ENCODE data around the gene SYCP2L. TPM values are rescaled to one million over a fixed set of nuclear protein-coding genes. Genes with fewer than 3 reads are reported as not detected.

The SYCP2L gene
- total and polyA plus RNA-seq, 2 of the 8 experiments (the other 6 are each of a cell fraction or from before 2014, with no cell fraction given): 1.7 to 4.2 TPM

- Histone ChIP-seq H2BK5ac (ENCODE audit: low read depth, low read length) (no peak overlapping the region), H4K5ac (ENCODE audit: insufficient read length, low read depth, low read length) (no peak overlapping the region), H3K79me2 (ENCODE audit: control insufficient read depth in 1 of 2, insufficient read depth in 2 of 2, low read length in 2 of 2) (no peaks in the 10 kb centered on the region), H3K27me3 (replicated peaks in 1 of 4; ENCODE audit: control insufficient read depth in 3 of 4, extremely low read depth in 1 of 4, insufficient read depth in 3 of 4, low read length in 3 of 4) (no peaks in the 10 kb centered on the region), H3K4me2 (ENCODE audit: insufficient read depth in 1 of 2, low read depth in 2 of 2, low read length in 2 of 2) (peak overlapping the region in 1 of 2 experiments; percentile 46; a peak in 1 of 4 replicates), H2BK12ac (ENCODE audit: low read depth, low read length) (no peak overlapping the region), H3K4ac (replicated peaks; ENCODE audit: insufficient read length, low read depth, low read length) (no peak overlapping the region), H3K4me1 (replicated peaks in 1 of 4; ENCODE audit: control insufficient read depth in 3 of 4, insufficient read depth in 4 of 4, low read length in 3 of 4) (peaks cover 0 to 3% (median under 1%) of the 10 kb centered on the region in 4 experiments; a peak in 2 of 7 replicates), H2BK120ac (replicated peaks; ENCODE audit: low read depth, low read length) (no peak overlapping the region), H3K4me3 (ENCODE audit: extremely low read depth in 1 of 4, insufficient read depth in 2 of 4, low read depth in 3 of 4, low read length in 4 of 4) (no peak overlapping the region), H3K9ac (replicated peaks in 1 of 4; ENCODE audit: extremely low read depth in 1 of 4, low read depth in 3 of 4, low read length in 3 of 4) (no peak overlapping the region), H3K23ac (ENCODE audit: insufficient read length) (no peak overlapping the region), H4K8ac (ENCODE audit: extremely low read depth, insufficient read depth, low read length) (no peak overlapping the region), H3K79me1 (ENCODE audit: low read depth, low read length) (no peaks in the 10 kb centered on the region), H2BK20ac (ENCODE audit: low read length) (no peak overlapping the region), H4K20me1 (replicated peaks in 1 of 2; ENCODE audit: control insufficient read depth in 1 of 2, insufficient read depth in 2 of 2, low read length in 2 of 2) (no peaks in the 10 kb centered on the region), H2BK15ac (ENCODE audit: low read length) (no peak overlapping the region), H3K14ac (ENCODE audit: insufficient read length) (no peak overlapping the region), H4K91ac (replicated peaks; ENCODE audit: insufficient read length, low read length) (no peak overlapping the region), H3K23me2 (ENCODE audit: low read depth, low read length) (no peaks in the 10 kb centered on the region), H3K56ac (replicated peaks; ENCODE audit: insufficient read length, low read depth, low read length) (no peak overlapping the region), H3K36me3 (ENCODE audit: control insufficient read depth in 2 of 4, insufficient read depth in 4 of 4, low read length in 3 of 4) (no peaks in the 10 kb centered on the region), H3K18ac (ENCODE audit: extremely low read depth, low read length) (no peak overlapping the region), H2AFZ (ENCODE audit: low read length) (no peak overlapping the region), H3K9me3 (ENCODE audit: insufficient read depth in 2 of 2, low read depth in 1 of 2, low read length in 1 of 2) (no peaks in the 10 kb centered on the region), H3K27ac (ENCODE audit: low read depth, low read length) (no peak overlapping the region), H2AK5ac (ENCODE audit: low read depth, low read length) (no peak overlapping the region)
- no peak for DNase-seq (ENCODE audit: low read depth in 1 of 2, low spot score in 2 of 2)
- CTCF ChIA-PET (ENCODE audit: partially characterized antibody): interaction anchor here (1.6 kb wide), 1 partner anchor 60 kb away, joined by 4 read pairs; no protein-coding TSS in a partner anchor
- TF ChIP-seq KDM5A (IDR thresholded peaks at IDR 0.05; ENCODE audit: low read length) (no peak), YY1 (IDR thresholded peaks at IDR 0.05; ENCODE audit: low read depth, low read length) (peak; percentile 55; the same call in 1 of the 2 replicates), MAX (IDR thresholded peaks at IDR 0.05) (0 out of 2 replicates have a peak, but pooled peaks have one; percentile 36), ZNF274 (IDR thresholded peaks at IDR 0.05; ENCODE audit: borderline replicate concordance, extremely low read depth, low read length) (no peak), TEAD4 (IDR thresholded peaks at IDR 0.05; ENCODE audit: low read depth, low read length) (peak; percentile 85), HDAC2 (IDR thresholded peaks at IDR 0.05; ENCODE audit: borderline replicate concordance in 1 of 2, low read depth in 2 of 2, low read length in 2 of 2) (peak in 1 of 2 experiments; percentile 29; a peak in 1 of 4 replicates), KDM1A (IDR thresholded peaks at IDR 0.05; ENCODE audit: borderline replicate concordance, low read length) (peak; percentile 83)
- WGBS, 2 experiments (ENCODE audit: extremely low coverage in 1 of 2, insufficient coverage in 1 of 2, insufficient read length in 1 of 2, insufficient replicate concordance in 2 of 2, low coverage in 1 of 2, low lambda C conversion rate in 2 of 2, missing lambda C conversion rate in 1 of 2): 42% methylated on average over 5 of the region's 5 CpGs; no CpG with 5 or more reads in 1 of the 2 experiments
- FAIRE-seq: peak; percentile 91
- POLR2A ChIA-PET (ENCODE audit: partially characterized antibody): no interaction called here
Observed at GRCh38 chr6:10977231-10977968, 90.5 kb downstream of the SYCP2L start.
